ENCODE data around the gene PTPN13. TPM values are rescaled to one million over a fixed set of nuclear protein-coding genes. Genes with fewer than 3 reads are reported as not detected.

The PTPN13 gene
- total RNA-seq, 1 experiment from 2014 or later, result 107 TPM

GRCh38 chr4:86640469-86640868 lies 46.4 kb downstream of the PTPN13 start:
- Histone ChIP-seq H3K4me3 (ENCODE audit: low read depth, low read length, poor library complexity, severe bottlenecking) (no peak overlapping the region), H3K36me3 (ENCODE audit: insufficient read depth, low read length, poor library complexity, severe bottlenecking) (peaks cover 38% of the 10 kb centered on the region), H3K9me3 (ENCODE audit: low read depth, low read length, poor library complexity, severe bottlenecking) (no peaks in the 10 kb centered on the region), H3K4me1 (ENCODE audit: insufficient read depth, low read length, poor library complexity, severe bottlenecking) (no peaks in the 10 kb centered on the region), H3K27ac (ENCODE audit: low read depth, low read length, poor library complexity, severe bottlenecking) (no peak overlapping the region), H3K27me3 (replicated peaks; ENCODE audit: insufficient read depth, low read depth, low read length, poor library complexity) (no peaks in the 10 kb centered on the region)
- BruUV-seq (replicated peaks), result no TSS peak
- no peak for TF ChIP-seq EZH2 (IDR thresholded peaks at IDR 0.05; ENCODE audit: borderline replicate concordance, low read depth, low read length, poor library complexity, severe bottlenecking)
- TF ChIP-seq, protein P1, sequence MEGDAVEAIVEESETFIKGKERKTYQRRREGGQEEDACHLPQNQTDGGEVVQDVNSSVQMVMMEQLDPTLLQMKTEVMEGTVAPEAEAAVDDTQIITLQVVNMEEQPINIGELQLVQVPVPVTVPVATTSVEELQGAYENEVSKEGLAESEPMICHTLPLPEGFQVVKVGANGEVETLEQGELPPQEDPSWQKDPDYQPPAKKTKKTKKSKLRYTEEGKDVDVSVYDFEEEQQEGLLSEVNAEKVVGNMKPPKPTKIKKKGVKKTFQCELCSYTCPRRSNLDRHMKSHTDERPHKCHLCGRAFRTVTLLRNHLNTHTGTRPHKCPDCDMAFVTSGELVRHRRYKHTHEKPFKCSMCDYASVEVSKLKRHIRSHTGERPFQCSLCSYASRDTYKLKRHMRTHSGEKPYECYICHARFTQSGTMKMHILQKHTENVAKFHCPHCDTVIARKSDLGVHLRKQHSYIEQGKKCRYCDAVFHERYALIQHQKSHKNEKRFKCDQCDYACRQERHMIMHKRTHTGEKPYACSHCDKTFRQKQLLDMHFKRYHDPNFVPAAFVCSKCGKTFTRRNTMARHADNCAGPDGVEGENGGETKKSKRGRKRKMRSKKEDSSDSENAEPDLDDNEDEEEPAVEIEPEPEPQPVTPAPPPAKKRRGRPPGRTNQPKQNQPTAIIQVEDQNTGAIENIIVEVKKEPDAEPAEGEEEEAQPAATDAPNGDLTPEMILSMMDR (conservative IDR thresholded peaks at IDR 0.05; ENCODE audit: low read depth, low read length), result no peak
- ChIA-PET CTCF (no interaction called here), POLR2A (ENCODE audit: low non-redundant PET) (no interaction called here)
- peak; percentile 23 for DNase-seq (ENCODE audit: low spot score)
- intact Hi-C loops (cut with micrococcal nuclease; ENCODE audit: unreplicated experiment), result no loop called here

GRCh38 chr4:86641516-86642090 lies 47.5 kb downstream of the PTPN13 start:
- no TSS peak for BruUV-seq (replicated peaks)
- no peak for DNase-seq (ENCODE audit: low spot score)
- Histone ChIP-seq H3K27me3 (replicated peaks; ENCODE audit: insufficient read depth, low read depth, low read length, poor library complexity) (no peaks in the 10 kb centered on the region), H3K4me1 (ENCODE audit: insufficient read depth, low read length, poor library complexity, severe bottlenecking) (no peaks in the 10 kb centered on the region), H3K4me3 (ENCODE audit: low read depth, low read length, poor library complexity, severe bottlenecking) (no peak overlapping the region), H3K9me3 (ENCODE audit: low read depth, low read length, poor library complexity, severe bottlenecking) (no peaks in the 10 kb centered on the region), H3K27ac (ENCODE audit: low read depth, low read length, poor library complexity, severe bottlenecking) (no peak overlapping the region), H3K36me3 (ENCODE audit: insufficient read depth, low read length, poor library complexity, severe bottlenecking) (peaks cover 33% of the 10 kb centered on the region)
- CTCF ChIA-PET, result no interaction called here
- intact Hi-C loops (cut with micrococcal nuclease; ENCODE audit: unreplicated experiment), result no loop called here
- POLR2A ChIA-PET (ENCODE audit: low non-redundant PET), result no interaction called here
- TF ChIP-seq, protein P1 (conservative IDR thresholded peaks at IDR 0.05; ENCODE audit: low read depth, low read length), result no peak
- no peak for TF ChIP-seq EZH2 (IDR thresholded peaks at IDR 0.05; ENCODE audit: borderline replicate concordance, low read depth, low read length, poor library complexity, severe bottlenecking)

DNA sequence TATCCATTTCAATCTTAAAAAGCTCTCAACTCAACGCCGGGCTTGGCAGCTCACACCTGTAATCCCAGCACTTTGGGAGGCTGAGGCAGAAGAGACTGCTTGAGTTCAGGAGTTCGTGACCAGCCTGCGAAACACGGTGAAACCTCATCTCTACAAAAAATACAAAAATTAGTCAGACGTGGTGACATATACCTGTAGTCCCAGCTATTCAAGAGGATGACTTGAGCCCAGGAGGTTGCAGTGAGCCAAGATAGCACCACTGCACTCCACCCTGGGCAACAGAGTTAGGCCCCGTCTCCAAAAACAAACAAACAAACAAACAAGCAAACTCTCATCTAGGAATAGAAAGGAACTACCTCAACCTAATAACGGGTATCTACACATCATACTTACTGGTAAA lies 50.8 kb downstream of the PTPN13 start:
- intact Hi-C loops (cut with micrococcal nuclease; ENCODE audit: unreplicated experiment), result no loop called here
- BruUV-seq (replicated peaks), result no TSS peak
- H3K36me3 ChIP-seq (ENCODE audit: insufficient read depth, low read length, poor library complexity, severe bottlenecking), result peaks cover 51% of the 10 kb centered on the region
- CTCF ChIA-PET, result no interaction called here
- H3K9me3 ChIP-seq (ENCODE audit: low read depth, low read length, poor library complexity, severe bottlenecking), result peaks cover 11% of the 10 kb centered on the region
- DNase-seq (ENCODE audit: low spot score), result no peak
- H3K27ac ChIP-seq (ENCODE audit: low read depth, low read length, poor library complexity, severe bottlenecking), result no peak overlapping the region
- POLR2A ChIA-PET (ENCODE audit: low non-redundant PET), result no interaction called here
- no peaks in the 10 kb centered on the region for H3K4me1 ChIP-seq (ENCODE audit: insufficient read depth, low read length, poor library complexity, severe bottlenecking)
- H3K4me3 ChIP-seq (ENCODE audit: low read depth, low read length, poor library complexity, severe bottlenecking), result no peak overlapping the region
- TF ChIP-seq, protein P1 (conservative IDR thresholded peaks at IDR 0.05; ENCODE audit: low read depth, low read length), result no peak
- no peak for TF ChIP-seq EZH2 (IDR thresholded peaks at IDR 0.05; ENCODE audit: borderline replicate concordance, low read depth, low read length, poor library complexity, severe bottlenecking)
- no peaks in the 10 kb centered on the region for H3K27me3 ChIP-seq (replicated peaks; ENCODE audit: insufficient read depth, low read depth, low read length, poor library complexity)
